Measurements from ENCODE around the gene CD248. TPM values are rescaled to one million over a fixed set of nuclear protein-coding genes. Genes with fewer than 3 reads are reported as not detected.
"Not testable (repeated sequence)": the region's sequence is repeated elsewhere in the genome, so short reads cannot be mapped to it uniquely, and the experiment has no call there.

Gene CD248
- total RNA-seq, 1 donor from 2014 or later, result 193 TPM

DNA sequence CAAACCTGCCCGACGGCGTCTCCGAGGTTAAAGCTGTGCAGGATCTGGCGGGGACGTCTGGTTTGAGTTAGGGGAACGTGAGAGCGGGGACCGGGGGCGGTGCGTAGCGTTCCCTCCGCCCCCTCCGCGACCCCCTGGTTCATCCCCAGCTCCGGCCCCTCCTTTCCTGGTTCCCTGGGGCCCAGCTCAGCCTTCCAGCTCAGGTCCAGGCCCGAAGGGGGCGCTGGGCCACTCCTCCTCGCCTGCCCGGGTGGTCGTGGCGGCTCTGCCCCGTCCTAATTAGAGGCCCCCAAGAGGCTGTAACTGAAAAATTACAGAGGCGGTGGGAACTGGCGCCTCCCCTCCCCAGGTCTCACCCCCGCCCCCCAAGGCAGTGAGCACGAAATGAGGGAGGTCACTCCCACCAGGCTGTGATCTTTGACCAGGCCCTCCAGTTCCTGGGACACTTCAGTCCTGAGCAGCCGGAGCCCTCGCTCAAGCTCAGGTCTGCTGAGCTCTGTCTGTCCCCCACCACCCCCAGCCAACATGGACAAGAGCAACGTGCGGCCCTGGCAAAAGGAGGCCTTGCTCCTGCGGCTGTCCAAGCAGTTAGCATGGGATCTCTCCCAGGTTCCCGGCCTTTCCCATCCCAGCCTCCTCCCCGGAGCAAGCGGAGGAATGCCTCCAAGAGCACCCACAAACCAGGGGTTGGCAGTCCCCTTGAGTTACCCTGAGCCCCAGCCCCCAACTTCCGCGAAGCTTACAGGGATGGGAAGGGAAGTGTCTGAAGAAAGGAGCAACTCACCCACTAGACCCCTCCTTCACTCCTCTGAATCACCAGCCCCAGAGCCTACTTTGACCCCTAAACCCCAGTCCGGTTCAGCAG, 3.3 kb downstream of the CD248 start:
- Histone ChIP-seq H3K36me3 (no peaks in the 10 kb centered on the region), H3K27me3 (no peaks in the 10 kb centered on the region), H3K4me1 (peaks cover 20 to 25% of the 10 kb centered on the region in 2 donors), H3K9me3 (no peaks in the 10 kb centered on the region), H3K4me3 (peak overlapping the region; percentile 46 to 70), H3K27ac (peak overlapping the region; percentile 60 to 75)
- TF ChIP-seq, protein P1, sequence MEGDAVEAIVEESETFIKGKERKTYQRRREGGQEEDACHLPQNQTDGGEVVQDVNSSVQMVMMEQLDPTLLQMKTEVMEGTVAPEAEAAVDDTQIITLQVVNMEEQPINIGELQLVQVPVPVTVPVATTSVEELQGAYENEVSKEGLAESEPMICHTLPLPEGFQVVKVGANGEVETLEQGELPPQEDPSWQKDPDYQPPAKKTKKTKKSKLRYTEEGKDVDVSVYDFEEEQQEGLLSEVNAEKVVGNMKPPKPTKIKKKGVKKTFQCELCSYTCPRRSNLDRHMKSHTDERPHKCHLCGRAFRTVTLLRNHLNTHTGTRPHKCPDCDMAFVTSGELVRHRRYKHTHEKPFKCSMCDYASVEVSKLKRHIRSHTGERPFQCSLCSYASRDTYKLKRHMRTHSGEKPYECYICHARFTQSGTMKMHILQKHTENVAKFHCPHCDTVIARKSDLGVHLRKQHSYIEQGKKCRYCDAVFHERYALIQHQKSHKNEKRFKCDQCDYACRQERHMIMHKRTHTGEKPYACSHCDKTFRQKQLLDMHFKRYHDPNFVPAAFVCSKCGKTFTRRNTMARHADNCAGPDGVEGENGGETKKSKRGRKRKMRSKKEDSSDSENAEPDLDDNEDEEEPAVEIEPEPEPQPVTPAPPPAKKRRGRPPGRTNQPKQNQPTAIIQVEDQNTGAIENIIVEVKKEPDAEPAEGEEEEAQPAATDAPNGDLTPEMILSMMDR (IDR thresholded peaks at IDR 0.05), result peak in 1 of 3 experiments; percentile 7
- no peak for DNase-seq (ENCODE audit: low spot score in 2 of 2)
- intact Hi-C loops (cut with DNase I), result loop anchor here (5.0 kb wide), 1 partner anchor 74 kb away; no protein-coding TSS in a partner anchor

DNA sequence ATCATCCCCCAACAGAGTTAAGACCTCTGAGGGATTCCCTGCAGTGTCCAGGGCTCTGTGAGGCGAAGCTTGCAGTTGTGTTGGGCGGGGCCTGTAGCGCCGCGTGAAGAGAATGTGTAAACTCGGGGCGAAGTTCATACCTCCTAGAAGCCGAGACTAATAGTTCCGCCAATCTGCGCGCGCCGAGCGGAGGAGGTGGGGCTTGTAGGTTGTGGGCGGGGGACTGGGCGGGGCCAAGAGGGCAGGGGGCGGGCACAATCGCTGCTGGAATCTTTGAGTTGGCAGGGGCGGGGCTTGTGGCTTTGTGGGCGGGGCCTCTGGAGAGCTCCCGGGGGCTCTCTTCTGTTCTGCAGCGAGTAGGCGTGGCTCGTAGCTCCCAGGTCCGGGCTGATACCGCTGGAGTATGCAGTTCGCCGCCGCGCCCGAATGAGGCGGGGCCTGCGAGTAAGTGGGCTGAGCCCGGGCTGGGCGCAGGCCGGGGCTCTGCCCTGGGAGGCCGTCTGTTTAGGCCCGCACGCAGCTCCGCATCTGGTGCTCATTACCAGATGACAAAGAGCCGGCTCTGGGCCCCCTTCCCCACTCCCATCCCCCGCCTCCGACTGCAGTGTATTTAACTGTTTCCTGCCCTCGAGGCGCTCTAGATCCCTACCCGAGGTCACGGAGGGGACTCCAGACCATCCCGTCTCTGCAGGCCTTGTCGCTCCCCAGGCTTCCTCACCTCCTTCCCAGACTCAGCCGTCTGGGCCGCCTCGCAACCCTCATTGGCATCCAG, 4.1 kb downstream of the CD248 start:
- intact Hi-C loops (cut with DNase I), result loop anchor here (1.0 to 5.0 kb wide), 4 partner anchors 16 to 75 kb away; partner anchors contain the start of genes BRMS1 and YIF1A
- peak overlapping the region; percentile 65 to 75 for H3K27ac ChIP-seq
- H3K4me1 ChIP-seq, result peaks cover 18 to 20% of the 10 kb centered on the region in 2 donors
- H3K4me3 ChIP-seq, result peak overlapping the region; percentile 46 to 70
- DNase-seq (ENCODE audit: low spot score in 2 of 2), result peak; percentile 95 to 97
- no peaks in the 10 kb centered on the region for H3K9me3 ChIP-seq
- H3K36me3 ChIP-seq, result no peaks in the 10 kb centered on the region
- TF ChIP-seq, protein P1 (IDR thresholded peaks at IDR 0.05), result no peak
- no peaks in the 10 kb centered on the region for H3K27me3 ChIP-seq

DNA sequence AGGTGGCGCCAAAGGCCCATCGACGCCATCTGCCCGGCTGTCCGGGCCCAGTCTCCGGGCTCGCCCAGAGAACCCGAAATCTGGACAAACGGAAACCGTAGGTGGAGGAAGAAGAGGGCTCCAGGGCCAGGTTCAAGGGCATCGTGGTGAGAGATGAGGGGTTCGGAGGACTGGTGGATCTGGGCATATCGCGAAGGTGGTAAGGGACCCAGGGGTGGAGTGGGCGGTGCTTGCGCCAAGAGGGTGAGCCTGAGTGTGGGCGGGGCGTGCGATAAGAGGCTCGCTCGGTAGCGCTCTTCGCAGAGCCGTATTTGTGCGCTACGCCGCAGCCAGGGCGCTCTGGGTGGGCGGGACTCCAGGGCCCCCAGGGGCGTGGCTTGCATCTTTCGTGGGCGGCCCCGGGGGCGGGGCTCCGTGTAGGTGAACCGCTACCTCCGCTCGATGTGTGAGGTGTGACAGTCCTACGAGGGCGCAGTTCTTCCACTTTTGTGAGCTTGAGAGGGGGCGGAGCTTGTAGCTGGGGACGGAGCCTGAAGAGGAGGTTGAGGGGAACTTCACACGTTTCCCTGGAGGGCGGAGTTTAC, 4.8 kb downstream of the CD248 start:
- H3K36me3 ChIP-seq, result no peaks in the 10 kb centered on the region
- peak overlapping the region; percentile 65 to 75 for H3K27ac ChIP-seq
- no peaks in the 10 kb centered on the region for H3K27me3 ChIP-seq
- intact Hi-C loops (cut with DNase I), result loop anchor here (1.0 to 5.0 kb wide), 4 partner anchors 16 to 75 kb away; partner anchors contain the start of genes BRMS1 and YIF1A
- no peaks in the 10 kb centered on the region for H3K9me3 ChIP-seq
- TF ChIP-seq, protein P1 (IDR thresholded peaks at IDR 0.05), result peak; percentile 80 to 98 (median 98)
- DNase-seq (ENCODE audit: low spot score in 2 of 2), result peak; percentile 71 to 93
- peaks cover 11 to 13% of the 10 kb centered on the region in 2 donors for H3K4me1 ChIP-seq
- H3K4me3 ChIP-seq, result peak overlapping the region; percentile 46 to 70

- Histone ChIP-seq H3K4me3 (peak overlapping the region; percentile 46 to 70), H3K9me3 (no peaks in the 10 kb centered on the region), H3K27ac (peak overlapping the region; percentile 65 to 75), H3K4me1 (peaks cover 5 to 9% of the 10 kb centered on the region in 2 donors), H3K27me3 (no peaks in the 10 kb centered on the region), H3K36me3 (no peaks in the 10 kb centered on the region)
- intact Hi-C loops (cut with DNase I), result loop anchor here (5.0 kb wide), 1 partner anchor 76 kb away; no protein-coding TSS in a partner anchor
- DNase-seq (ENCODE audit: low spot score in 2 of 2), result no peak
- TF ChIP-seq, protein P1 (IDR thresholded peaks at IDR 0.05), result no peak
Observed at GRCh38 chr11:66311470-66311964, 5.3 kb downstream of the CD248 start.

DNA sequence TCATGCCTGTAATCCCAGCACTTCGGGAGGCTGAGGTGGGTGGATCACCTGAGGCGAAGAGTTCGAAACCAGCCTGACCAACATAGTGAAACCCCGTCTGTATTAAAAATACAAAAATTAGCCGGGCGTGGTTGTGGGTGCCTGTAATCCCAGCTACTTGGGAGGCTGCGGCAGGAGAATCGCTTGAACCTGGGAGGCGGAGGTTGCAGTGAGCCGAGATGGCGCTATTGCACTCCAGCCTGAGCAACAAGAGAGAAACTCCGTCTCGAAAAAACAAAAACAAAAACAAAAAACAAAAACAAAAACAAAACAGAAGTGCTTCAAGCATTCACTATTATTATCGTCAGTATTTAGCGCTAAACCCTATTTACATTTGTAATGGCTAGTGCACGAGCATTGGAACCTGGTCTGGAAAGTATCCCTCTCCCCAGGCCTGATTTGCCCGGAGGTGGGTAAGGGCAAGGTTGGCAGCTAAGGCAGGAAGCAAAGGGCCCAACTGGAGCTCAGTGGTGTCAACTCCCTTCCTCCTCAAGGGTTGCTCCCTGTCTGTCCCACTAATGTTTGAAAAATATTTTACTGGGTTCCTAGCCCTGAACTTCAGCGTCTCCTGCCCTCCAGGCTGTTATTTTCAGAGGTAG, 5.9 kb downstream of the CD248 start:
- H3K27ac ChIP-seq; H3K4me3 ChIP-seq; H3K27me3 ChIP-seq; H3K36me3 ChIP-seq; H3K4me1 ChIP-seq; H3K9me3 ChIP-seq; DNase-seq (ENCODE audit: low spot score in 2 of 2): not testable (repeated sequence)
- intact Hi-C loops (cut with DNase I), result loop anchor here (5.0 kb wide), 1 partner anchor 76 kb away; no protein-coding TSS in a partner anchor
